Measurements from ENCODE around the gene SNX19. TPM values are rescaled to one million over a fixed set of nuclear protein-coding genes. Genes with fewer than 3 reads are reported as not detected.

Gene SNX19
- total and polyA plus RNA-seq, 2 of the 4 experiments (the other 2 are of a cell fraction) = 35.9 to 113 TPM

GRCh38 chr11:130832566-130833425 lies 83.5 kb downstream of the SNX19 start:
- no peaks in the 10 kb centered on the region for H3K9me1 ChIP-seq (ENCODE audit: insufficient read depth, low read length)
- H3K27ac ChIP-seq (ENCODE audit: insufficient read depth, low read length) = peak overlapping the region; percentile 44; the same call in 1 of the 2 replicates
- H2BK20ac ChIP-seq (ENCODE audit: low read depth, low read length) = 0 out of 2 replicates have a peak overlapping the region, but pooled peaks have one; percentile 59
- H3K56ac ChIP-seq (ENCODE audit: extremely low read depth, insufficient read depth, low read length) = no peak overlapping the region
- no peaks in the 10 kb centered on the region for H3K9me3 ChIP-seq (ENCODE audit: control insufficient read depth, insufficient read depth, low read length)
- ChIA-PET POLR2A (ENCODE audit: unreplicated experiment) (no interaction called here), CTCF (interaction anchor here (2.1 kb wide), 1 partner anchor 398 kb away, joined by 5 read pairs; no protein-coding TSS in a partner anchor)
- H3K4me2 ChIP-seq (ENCODE audit: low read depth, low read length) = no peak overlapping the region
- H4K8ac ChIP-seq (ENCODE audit: low read depth in 2 of 2, low read length in 2 of 2) = no peak overlapping the region
- no peak overlapping the region for H3K14ac ChIP-seq (replicated peaks; ENCODE audit: low read depth, low read length)
- 0 out of 2 replicates have a peak overlapping the region, but pooled peaks have one; percentile 18 for H2BK120ac ChIP-seq (ENCODE audit: low read depth, low read length)
- 86% methylated on average over 5 of the region's 9 CpGs; no CpG with 5 or more reads in 1 of the 2 experiments for WGBS, 2 experiments (ENCODE audit: extremely low coverage in 2 of 2, insufficient read length in 1 of 2)
- H2BK15ac ChIP-seq (ENCODE audit: low read depth, low read length) = peak overlapping the region; percentile 29; the same call in 1 of the 3 replicates
- ATAC-seq (ENCODE audit: low read depth) (peak; percentile 58), DNase-seq (peak; percentile 53)
- peak overlapping the region; percentile 26; the same call in 1 of the 2 replicates for H2AK5ac ChIP-seq (ENCODE audit: low read depth, low read length)
- no peak overlapping the region for H2BK5ac ChIP-seq (ENCODE audit: low read depth, low read length, poor library complexity, severe bottlenecking)
- no peaks in the 10 kb centered on the region; the same call in 1 of the 2 replicates for H3K27me3 ChIP-seq (ENCODE audit: control insufficient read depth, insufficient read depth, low read length)
- 0 out of 2 replicates have a peak overlapping the region, but pooled peaks have one; percentile 35 for H4K91ac ChIP-seq (ENCODE audit: insufficient read depth, low read depth, low read length)
- no peak overlapping the region; the same call in 1 of the 2 replicates for H4K5ac ChIP-seq (ENCODE audit: low read depth, low read length)
- no peaks in the 10 kb centered on the region for H3K36me3 ChIP-seq (ENCODE audit: control insufficient read depth, insufficient read depth, low read length)
- no peaks in the 10 kb centered on the region for H4K20me1 ChIP-seq (ENCODE audit: insufficient read depth, low read length)
- no peak overlapping the region for H2AK9ac ChIP-seq (replicated peaks; ENCODE audit: low read depth, low read length, poor library complexity)
- H3K79me1 ChIP-seq (ENCODE audit: low read depth in 1 of 2, low read length in 2 of 2) = no peaks in the 10 kb centered on the region
- TF ChIP-seq MAZ (IDR thresholded peaks at IDR 0.05; ENCODE audit: borderline replicate concordance, low read depth, low read length) = no peak
- peak; percentile 60; the same call in 1 of the 2 replicates for TF ChIP-seq FOS (IDR thresholded peaks at IDR 0.05; ENCODE audit: low read depth, low read length)
- H2AFZ ChIP-seq (replicated peaks; ENCODE audit: low read length, poor library complexity) = no peak overlapping the region
- H3K4me1 ChIP-seq (ENCODE audit: control insufficient read depth, insufficient read depth, low read length) = peaks cover 4% of the 10 kb centered on the region
- H3K18ac ChIP-seq (ENCODE audit: low read depth, low read length) = peak overlapping the region; percentile 62
- in situ Hi-C loops (cut with MboI; ENCODE audit: low sequenced_read_pairs) = loop anchor here (10.0 kb wide), 1 partner anchor 388 kb away; the partner anchor contains the start of gene ADAMTS15
- H3K4me3 ChIP-seq (ENCODE audit: insufficient read depth, low read depth, low read length) = no peak overlapping the region
- H3K4ac ChIP-seq (ENCODE audit: low read depth, low read length) = peak overlapping the region; percentile 22; the same call in 1 of the 2 replicates
- intact Hi-C loops (cut with micrococcal nuclease) = loop anchor here (1.0 kb wide), 1 partner anchor 28 kb away; no protein-coding TSS in a partner anchor
- H3K23ac ChIP-seq (ENCODE audit: low read depth, low read length) = no peak overlapping the region
- dilution Hi-C loops (cut with HindIII; ENCODE audit: low sequenced_read_pairs, unreplicated experiment) = no loop called here
- no TSS peak for BruUV-seq (replicated peaks)
- H3K9ac ChIP-seq (ENCODE audit: low read depth, low read length) = no peak overlapping the region
